HEK293T (cell line): ENCODE data around the gene ZNF532.

ENCODE experiments used
- BHLHE40 ChIP-seq: fragments of 450-650 bp; IDR thresholded peaks from 2 replicates; pipeline ENCODE4 v1.6.1; 2016; ENCODE audit warnings: mild to moderate bottlenecking, moderate library complexity, borderline replicate concordance
- ELF4 ChIP-seq: fragments of 450-650 bp; IDR thresholded peaks from 2 replicates; pipeline ENCODE4 v1.6.1; 2017; ENCODE audit warnings: antibody characterized with exemption
- FOXK2 ChIP-seq: fragments of 450-650 bp; IDR thresholded peaks from 2 replicates; pipeline ENCODE4 v1.6.1; 2016; ENCODE audit warnings: mild to moderate bottlenecking
- FOXM1 ChIP-seq: fragments of 450-650 bp; IDR thresholded peaks from 2 replicates; pipeline ENCODE4 v1.6.1; 2017; ENCODE audit warnings: mild to moderate bottlenecking, borderline replicate concordance
- HDGF ChIP-seq: fragments of 450-650 bp; IDR thresholded peaks from 2 replicates; pipeline ENCODE4 v1.6.1; 2017; ENCODE audit warnings: antibody characterized with exemption, borderline replicate concordance
- L3MBTL2 ChIP-seq: fragments of 450-650 bp; conservative IDR thresholded peaks from 2 replicates; pipeline ENCODE4 v1.6.1; 2016; ENCODE audit warnings: mild to moderate bottlenecking
- NFRKB ChIP-seq: fragments of 450-650 bp; IDR thresholded peaks from 2 replicates; pipeline ENCODE4 v1.6.1; 2016; ENCODE audit warnings: mild to moderate bottlenecking, moderate library complexity
- SP1 ChIP-seq: fragments of 450-650 bp; IDR thresholded peaks from 2 replicates; pipeline ENCODE4 v1.6.1; 2017
- SUZ12 ChIP-seq: fragments of 450-650 bp; IDR thresholded peaks from 2 replicates; pipeline ENCODE4 v1.6.1; 2016; ENCODE audit warnings: mild to moderate bottlenecking
- ZNF384 ChIP-seq: fragments of 450-650 bp; IDR thresholded peaks from 2 replicates; pipeline ENCODE4 v1.6.1; 2016
- TF ChIP-seq, protein P1 (sequence below): fragments of 450-650 bp; IDR thresholded peaks from 2 replicates; pipeline ENCODE4 v1.6.1; 2016

DNA sequence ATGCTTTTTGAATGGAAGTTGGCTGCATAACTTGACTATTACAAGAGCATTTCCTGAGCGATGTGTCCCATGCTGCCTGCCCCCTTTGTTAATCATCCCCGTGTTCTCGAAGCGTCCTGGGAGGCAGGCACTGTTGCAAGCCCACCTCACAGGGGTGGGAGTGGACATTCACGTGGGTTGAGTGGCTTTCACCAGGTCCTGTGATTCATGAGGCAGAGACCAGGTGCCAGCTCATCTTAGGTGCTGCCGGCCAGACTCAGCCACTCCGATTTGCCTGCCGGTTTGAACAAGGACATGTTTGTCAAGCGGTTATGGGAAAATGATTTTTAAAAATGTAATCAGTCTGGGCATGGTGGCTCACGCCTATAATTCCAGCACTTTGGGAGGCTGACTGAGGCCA is 112.5 kb downstream of the ZNF532 start:
- no peak for TF ChIP-seq FOXK2
- TF ChIP-seq FOXM1, result no peak
- no peak for TF ChIP-seq BHLHE40
- no peak for TF ChIP-seq ELF4
- no peak for TF ChIP-seq SUZ12
- no peak for TF ChIP-seq ZNF384
- TF ChIP-seq, protein P1, sequence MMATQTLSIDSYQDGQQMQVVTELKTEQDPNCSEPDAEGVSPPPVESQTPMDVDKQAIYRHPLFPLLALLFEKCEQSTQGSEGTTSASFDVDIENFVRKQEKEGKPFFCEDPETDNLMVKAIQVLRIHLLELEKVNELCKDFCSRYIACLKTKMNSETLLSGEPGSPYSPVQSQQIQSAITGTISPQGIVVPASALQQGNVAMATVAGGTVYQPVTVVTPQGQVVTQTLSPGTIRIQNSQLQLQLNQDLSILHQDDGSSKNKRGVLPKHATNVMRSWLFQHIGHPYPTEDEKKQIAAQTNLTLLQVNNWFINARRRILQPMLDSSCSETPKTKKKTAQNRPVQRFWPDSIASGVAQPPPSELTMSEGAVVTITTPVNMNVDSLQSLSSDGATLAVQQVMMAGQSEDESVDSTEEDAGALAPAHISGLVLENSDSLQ, result no peak
- TF ChIP-seq L3MBTL2, result no peak
- no peak for TF ChIP-seq HDGF
- TF ChIP-seq NFRKB, result no peak
- TF ChIP-seq SP1, result no peak
